Hepatocyte (in vitro differentiated cells): ENCODE results near the gene PPFIBP2. TPM values are rescaled to one million over a fixed set of nuclear protein-coding genes. Genes with fewer than 3 reads are reported as not detected.

Source experiments
- DNase-seq: peaks from one replicate; pipeline ENCODE4 v3.0.0-alpha.2; 2016; ENCODE audit warnings: low spot score
- H2AFZ ChIP-seq: fragments of 200-600 bp; sonication (generic); 2 replicates; pipeline ENCODE4 v1.6.0; 2016; ENCODE audit warnings: antibody characterized with exemption, mild to moderate bottlenecking
- H3K27ac ChIP-seq: fragments of 200-600 bp; sonication (generic); 2 replicates; pipeline ENCODE4 v1.5.1; 2016; ENCODE audit warnings: mild to moderate bottlenecking
- H3K27me3 ChIP-seq: fragments of 200-600 bp; sonication (generic); 2 replicates; pipeline ENCODE4 v1.6.1; 2016
- H3K36me3 ChIP-seq: fragments of 200-600 bp; sonication (generic); replicated peaks from 2 replicates; pipeline ENCODE4 v1.5.1; 2016; ENCODE audit warnings: low read depth; ENCODE audit not compliant: insufficient read depth
- H3K4me1 ChIP-seq: fragments of 200-600 bp; sonication (generic); 2 replicates; pipeline ENCODE4 v1.5.1; 2016; ENCODE audit warnings: mild to moderate bottlenecking, moderate library complexity; ENCODE audit not compliant: insufficient read depth
- H3K4me2 ChIP-seq: fragments of 200-600 bp; sonication (generic); 2 replicates; pipeline ENCODE4 v1.6.0; 2016
- H3K4me3 ChIP-seq: fragments of 200-600 bp; sonication (generic); 2 replicates; pipeline ENCODE4 v1.5.1; 2016; ENCODE audit warnings: mild to moderate bottlenecking
- H3K79me2 ChIP-seq: fragments of 200-600 bp; sonication (generic); 2 replicates; pipeline ENCODE4 v1.6.0; 2017; ENCODE audit warnings: mild to moderate bottlenecking
- H3K9me2 ChIP-seq: fragments of 200-600 bp; sonication (generic); replicated peaks from 2 replicates; pipeline ENCODE4 v1.6.0; 2017; ENCODE audit warnings: mild to moderate bottlenecking; ENCODE audit not compliant: insufficient read depth
- H3K9me3 ChIP-seq: fragments of 200-600 bp; sonication (generic); 2 replicates; pipeline ENCODE4 v1.5.1; 2016; ENCODE audit warnings: low read depth, mild to moderate bottlenecking
- H4K20me1 ChIP-seq: fragments of 200-600 bp; sonication (generic); 2 replicates; pipeline ENCODE4 v1.6.0; 2016; ENCODE audit warnings: mild to moderate bottlenecking; ENCODE audit not compliant: insufficient read depth, poor library complexity, severe bottlenecking
- CTCF ChIP-seq: fragments of 200-600 bp; sonication (generic); IDR thresholded peaks from 2 replicates; pipeline ENCODE4 v1.5.1; 2016; ENCODE audit warnings: antibody characterized with exemption, mild to moderate bottlenecking; ENCODE audit not compliant: poor library complexity
- EZH2 ChIP-seq: fragments of 200-600 bp; sonication (generic); IDR thresholded peaks from 2 replicates; pipeline ENCODE4 v1.6.1; 2016; ENCODE audit warnings: antibody characterized with exemption, mild to moderate bottlenecking, borderline replicate concordance
- EZH2phosphoT487 ChIP-seq: fragments of 200-600 bp; sonication (generic); IDR thresholded peaks from one replicate; pipeline ENCODE4 v1.6.1; 2018; ENCODE audit warnings: antibody characterized with exemption, mild to moderate bottlenecking, low read depth, moderate library complexity; ENCODE audit not compliant: unreplicated experiment, severe bottlenecking
- WGBS: methylation state at CpG from one replicate; pipeline ENCODE4 v1.1.6; 2016; ENCODE audit warnings: low lambda C conversion rate; ENCODE audit errors: missing lambda C conversion rate; 5-methylcytosine and 5-hydroxymethylcytosine counted together
- polyA plus RNA-seq: library from polyadenylated mRNA; unstranded; fragments of >200 nt; fragmentation: Nextera tagmentation; extraction: Ambion mirVana; gene quantifications from 2 replicates; pipeline ENCODE4 v1.2.1, GENCODE V29; 2016
- total RNA-seq: library from RNA; depleted of rRNA; stranded (reverse); fragments of >200 nt; gene quantifications from 2 replicates; pipeline ENCODE4 v1.2.3, GENCODE V29; 2014

The PPFIBP2 gene
- total and polyA plus RNA-seq, 2 experiments from 2014 or later: 33.9 to 55.8 TPM

GRCh38 chr11:7569044-7569443 lies 55.2 kb downstream of the PPFIBP2 start:
- Histone ChIP-seq H3K27me3 (no peaks in the 10 kb centered on the region), H3K4me2 (no peak overlapping the region), H3K79me2 (peaks cover 4% of the 10 kb centered on the region), H3K9me3 (no peaks in the 10 kb centered on the region), H4K20me1 (no peaks in the 10 kb centered on the region), H3K27ac (no peak overlapping the region), H3K36me3 (no peaks in the 10 kb centered on the region), H3K4me1 (peaks cover 31% of the 10 kb centered on the region), H3K4me3 (no peak overlapping the region), H3K9me2 (no peaks in the 10 kb centered on the region), H2AFZ (no peak overlapping the region)
- DNase-seq: no peak
- TF ChIP-seq EZH2phosphoT487: no peak
- TF ChIP-seq CTCF: no peak
- no peak for TF ChIP-seq EZH2
- 100% methylated on average over 1 of the region's 1 CpG for WGBS

- H3K4me1 ChIP-seq: peaks cover 43% of the 10 kb centered on the region
- H3K27me3 ChIP-seq: no peaks in the 10 kb centered on the region
- TF ChIP-seq EZH2: no peak
- no peak for TF ChIP-seq CTCF
- TF ChIP-seq EZH2phosphoT487: no peak
- H3K27ac ChIP-seq: no peak overlapping the region
- peaks cover 7% of the 10 kb centered on the region for H3K79me2 ChIP-seq
- WGBS: 90% methylated on average over 2 of the region's 2 CpGs
- no peaks in the 10 kb centered on the region for H4K20me1 ChIP-seq
- H3K9me3 ChIP-seq: no peaks in the 10 kb centered on the region
- H2AFZ ChIP-seq: no peak overlapping the region
- H3K4me3 ChIP-seq: no peak overlapping the region
- no peak for DNase-seq
- no peak overlapping the region for H3K4me2 ChIP-seq
- H3K36me3 ChIP-seq: no peaks in the 10 kb centered on the region
- no peaks in the 10 kb centered on the region for H3K9me2 ChIP-seq
Measured at GRCh38 chr11:7570241-7570640, 56.4 kb downstream of the PPFIBP2 start.

GRCh38 chr11:7570938-7571521 lies 57.2 kb downstream of the PPFIBP2 start:
- H3K9me2 ChIP-seq: no peaks in the 10 kb centered on the region
- no peak overlapping the region for H3K4me2 ChIP-seq
- no peak overlapping the region for H2AFZ ChIP-seq
- no peak overlapping the region for H3K4me3 ChIP-seq
- H3K36me3 ChIP-seq: no peaks in the 10 kb centered on the region
- peaks cover 51% of the 10 kb centered on the region for H3K4me1 ChIP-seq
- peaks cover 7% of the 10 kb centered on the region for H3K79me2 ChIP-seq
- DNase-seq: no peak
- TF ChIP-seq EZH2phosphoT487: no peak
- no peak for TF ChIP-seq EZH2
- TF ChIP-seq CTCF: peak; percentile 20
- WGBS: 84% methylated on average over 1 of the region's 1 CpG
- H4K20me1 ChIP-seq: no peaks in the 10 kb centered on the region
- no peaks in the 10 kb centered on the region for H3K27me3 ChIP-seq
- H3K9me3 ChIP-seq: no peaks in the 10 kb centered on the region
- H3K27ac ChIP-seq: peak overlapping the region; percentile 99

GRCh38 chr11:7571640-7572000 lies 57.8 kb downstream of the PPFIBP2 start:
- WGBS: 6% methylated on average over 4 of the region's 4 CpGs
- Histone ChIP-seq H2AFZ (no peak overlapping the region), H3K36me3 (no peaks in the 10 kb centered on the region), H3K9me2 (no peaks in the 10 kb centered on the region), H4K20me1 (no peaks in the 10 kb centered on the region), H3K9me3 (no peaks in the 10 kb centered on the region), H3K27me3 (no peaks in the 10 kb centered on the region), H3K4me2 (peak overlapping the region; percentile 81), H3K79me2 (peaks cover 9% of the 10 kb centered on the region), H3K27ac (peak overlapping the region; percentile 99), H3K4me1 (peaks cover 57% of the 10 kb centered on the region), H3K4me3 (no peak overlapping the region)
- TF ChIP-seq EZH2phosphoT487: no peak
- peak; percentile 92 for TF ChIP-seq CTCF
- peak; percentile 89 for DNase-seq
